GM12873 (cell line): ENCODE measurements around the gene FBXL17.

Experiments
- TF ChIP-seq, protein P1 (sequence below): IDR thresholded peaks from 2 replicates; pipeline ENCODE4 v1.5.1; 2012; ENCODE audit warnings: low read depth, mild to moderate bottlenecking, moderate library complexity, low read length, control low read depth; ENCODE audit not compliant: insufficient read depth; ENCODE audit errors: missing control alignments

The FBXL17 gene

DNA sequence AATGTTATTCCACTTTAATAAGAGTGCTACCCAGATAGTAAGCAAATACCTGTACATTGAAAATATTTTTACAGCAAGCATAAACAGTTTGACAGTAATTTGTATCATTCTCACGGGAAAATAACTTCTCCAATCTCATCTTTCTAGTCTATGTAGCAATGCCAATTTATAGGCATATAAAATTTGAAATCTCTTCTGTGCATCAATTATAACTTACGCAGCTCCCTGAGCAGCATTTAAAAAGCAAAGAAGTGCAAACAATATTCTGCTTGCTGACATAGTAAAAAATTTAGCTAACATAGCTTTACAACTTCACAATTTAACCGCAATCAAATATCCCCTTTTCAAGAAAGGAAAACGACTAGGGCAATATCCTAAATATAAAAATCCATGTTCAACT lies 257.3 kb downstream of the FBXL17 start:
- TF ChIP-seq, protein P1, sequence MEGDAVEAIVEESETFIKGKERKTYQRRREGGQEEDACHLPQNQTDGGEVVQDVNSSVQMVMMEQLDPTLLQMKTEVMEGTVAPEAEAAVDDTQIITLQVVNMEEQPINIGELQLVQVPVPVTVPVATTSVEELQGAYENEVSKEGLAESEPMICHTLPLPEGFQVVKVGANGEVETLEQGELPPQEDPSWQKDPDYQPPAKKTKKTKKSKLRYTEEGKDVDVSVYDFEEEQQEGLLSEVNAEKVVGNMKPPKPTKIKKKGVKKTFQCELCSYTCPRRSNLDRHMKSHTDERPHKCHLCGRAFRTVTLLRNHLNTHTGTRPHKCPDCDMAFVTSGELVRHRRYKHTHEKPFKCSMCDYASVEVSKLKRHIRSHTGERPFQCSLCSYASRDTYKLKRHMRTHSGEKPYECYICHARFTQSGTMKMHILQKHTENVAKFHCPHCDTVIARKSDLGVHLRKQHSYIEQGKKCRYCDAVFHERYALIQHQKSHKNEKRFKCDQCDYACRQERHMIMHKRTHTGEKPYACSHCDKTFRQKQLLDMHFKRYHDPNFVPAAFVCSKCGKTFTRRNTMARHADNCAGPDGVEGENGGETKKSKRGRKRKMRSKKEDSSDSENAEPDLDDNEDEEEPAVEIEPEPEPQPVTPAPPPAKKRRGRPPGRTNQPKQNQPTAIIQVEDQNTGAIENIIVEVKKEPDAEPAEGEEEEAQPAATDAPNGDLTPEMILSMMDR, result no peak

DNA sequence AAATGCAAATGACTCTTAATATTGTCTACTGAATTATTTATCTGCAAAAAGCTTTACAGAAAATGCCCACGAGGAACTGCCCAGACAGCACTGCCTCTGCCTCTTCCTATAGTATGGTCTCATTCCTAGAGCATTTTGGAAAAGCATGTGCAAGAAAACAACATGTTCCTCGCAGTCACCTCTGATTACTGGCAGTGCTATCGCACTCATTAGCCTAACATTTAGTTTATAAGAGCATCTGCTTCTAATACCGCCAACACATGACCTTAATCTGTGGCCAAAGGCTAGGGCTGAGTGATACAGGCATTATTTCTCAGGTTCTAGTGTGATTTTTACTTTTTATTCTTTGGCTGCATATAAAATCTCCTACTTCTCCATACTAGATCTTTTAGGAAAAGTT lies 259.2 kb downstream of the FBXL17 start:
- TF ChIP-seq, protein P1, result no peak

DNA sequence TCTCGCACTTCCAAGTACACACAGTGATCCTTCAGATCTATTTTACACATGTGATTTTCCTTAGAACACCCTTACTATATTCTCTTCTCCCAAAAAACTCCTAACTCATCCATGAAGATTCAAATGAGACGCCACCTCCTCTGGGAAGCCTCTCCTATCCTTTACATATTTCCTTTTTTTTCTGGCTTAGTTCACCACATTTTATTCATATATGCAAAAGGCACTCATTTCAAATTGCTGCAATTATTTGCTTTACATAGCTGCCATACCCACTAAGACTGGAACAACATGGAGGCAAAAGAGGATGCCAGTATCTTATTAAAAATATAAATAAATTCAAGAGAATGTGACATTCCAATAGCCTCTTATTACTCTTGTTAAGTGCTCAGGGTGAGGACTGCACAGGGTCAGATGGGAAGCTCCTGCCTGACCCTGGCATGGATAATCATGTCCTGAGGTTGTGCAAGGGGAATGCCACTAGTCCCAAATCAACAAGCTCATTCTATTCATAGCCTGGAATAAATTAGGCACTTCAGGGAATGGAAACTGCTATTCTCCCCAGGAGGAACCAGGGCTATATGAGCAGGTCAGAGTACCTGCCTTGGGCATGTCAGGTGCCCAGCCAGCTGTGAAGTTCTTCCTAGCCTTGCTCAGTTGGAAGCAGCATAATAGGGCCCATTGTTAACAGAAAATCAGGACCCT lies 262.9 kb downstream of the FBXL17 start:
- TF ChIP-seq, protein P1, result no peak

DNA sequence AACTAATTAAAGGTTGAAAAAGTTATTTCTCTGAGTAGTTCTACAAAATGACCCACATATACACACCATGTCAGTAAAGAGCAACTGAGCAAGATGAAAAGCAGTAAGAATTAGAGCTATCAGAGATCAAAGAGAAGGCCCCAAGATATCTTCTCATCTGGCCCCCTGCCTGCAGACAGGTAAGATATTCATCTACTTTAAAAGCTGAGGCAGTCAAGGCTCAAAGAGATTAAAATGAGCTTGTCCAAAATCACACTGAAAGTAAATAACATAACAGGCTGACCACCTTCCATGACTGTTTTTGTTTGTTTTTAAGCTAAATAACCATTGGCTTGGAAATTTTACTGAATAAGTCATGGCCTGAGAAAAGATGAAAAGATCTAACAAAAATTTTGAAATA lies 266.2 kb downstream of the FBXL17 start:
- TF ChIP-seq, protein P1, result no peak

DNA sequence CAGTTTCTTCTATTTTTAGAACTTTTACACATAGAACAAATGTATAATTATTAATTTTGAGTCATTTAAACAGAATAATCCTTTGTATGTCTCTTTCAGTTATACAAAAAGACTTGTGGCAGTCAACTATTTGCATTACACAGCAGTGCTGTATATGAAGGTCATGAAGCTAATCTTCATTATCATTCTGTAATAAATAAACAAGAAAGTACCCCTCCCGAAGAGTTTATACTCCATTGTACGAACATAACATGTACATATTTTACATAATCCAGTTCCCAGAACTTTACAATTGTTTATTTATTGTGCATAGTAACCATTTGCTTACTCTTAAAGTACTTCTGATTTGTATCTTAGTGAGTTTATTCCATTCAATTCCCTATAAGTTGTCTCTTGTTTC lies 267.9 kb downstream of the FBXL17 start:
- TF ChIP-seq, protein P1, result no peak

DNA sequence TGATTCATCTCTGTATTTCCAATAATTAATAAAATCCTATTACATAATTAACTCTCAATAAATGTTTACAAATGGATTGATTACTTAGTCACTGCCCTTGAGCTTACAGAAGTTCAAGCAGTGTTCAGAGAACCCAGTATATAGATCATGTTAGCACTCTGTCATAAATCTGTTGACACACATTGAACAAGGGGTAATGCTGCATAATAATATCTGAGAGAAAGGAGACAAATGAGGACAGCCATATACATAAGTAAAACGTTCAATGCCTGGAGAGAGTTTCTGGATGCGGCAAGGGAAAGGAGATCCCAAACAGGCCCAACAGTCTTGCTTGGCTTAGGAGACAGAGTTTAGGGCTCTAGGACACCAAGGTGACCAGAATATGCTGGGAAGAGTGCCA lies 270.2 kb downstream of the FBXL17 start:
- TF ChIP-seq, protein P1, result no peak

DNA sequence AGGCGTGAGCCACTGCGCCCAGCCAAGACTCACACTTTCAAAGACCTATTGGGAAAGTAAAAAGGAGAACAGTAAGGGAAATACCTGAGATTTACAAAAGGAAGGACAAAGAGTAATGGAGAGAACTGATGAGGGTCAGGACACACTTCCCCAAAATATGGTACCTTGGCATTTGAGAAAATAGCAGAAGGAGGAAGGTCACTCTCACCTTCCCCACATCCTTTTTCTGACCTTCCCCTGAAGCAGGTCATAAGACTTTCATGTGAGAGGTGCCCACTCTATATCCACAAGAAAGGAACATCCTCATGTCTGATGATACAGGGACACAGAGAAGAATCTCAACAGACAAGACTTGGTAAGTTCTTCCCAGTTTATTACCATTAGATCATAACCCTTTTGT lies 272.8 kb downstream of the FBXL17 start:
- TF ChIP-seq, protein P1, result no peak
